Activated CD8-positive, alpha-beta T cell treated with anti-CD3 and anti-CD28 coated beads, Interleukin-2, amount 10 ng/mL, durations not matched to agents 7 days and 5 days (primary cell): Measurements from ENCODE around the gene ME2. TPM values are rescaled to one million over a fixed set of nuclear protein-coding genes. Genes with fewer than 3 reads are reported as not detected.
"Not testable (repeated sequence)": the region's sequence is repeated elsewhere in the genome, so short reads cannot be mapped to it uniquely, and the experiment has no call there.

ENCODE experiments used
- ATAC-seq: fragments of 150-1000 bp; cut with Tn5 transposase; one replicate; pipeline ENCODE4 v1.10.0; 2021; ENCODE audit warnings: moderate library complexity
- CTCF ChIA-PET: fragments of 350-600 bp; sonication (Branson Sonifier 250); formaldehyde crosslinking; loops from one replicate; lab custom pipeline; 2021; ENCODE audit warnings: antibody characterized with exemption; lab: Charles Lee
- POLR2A ChIA-PET: fragments of 350-600 bp; sonication (Branson Sonifier 250); formaldehyde crosslinking; loops from one replicate; lab custom pipeline; 2021; ENCODE audit warnings: antibody characterized with exemption; lab: Charles Lee
- DNase-seq: peaks from one replicate; pipeline ENCODE4 v3.0.0-alpha.2; 2020
- H3K27ac Mint-ChIP-seq: one replicate; pipeline ENCODE4 v1.8.0; 2021; ENCODE audit warnings: mild to moderate bottlenecking, mixed read lengths
- H3K27me3 Mint-ChIP-seq: one replicate; pipeline ENCODE4 v1.8.0; 2021; ENCODE audit warnings: low read depth, mixed read lengths
- H3K36me3 Mint-ChIP-seq: one replicate; pipeline ENCODE4 v1.8.0; 2021; ENCODE audit warnings: low read depth, mixed read lengths
- H3K4me1 Mint-ChIP-seq: one replicate; pipeline ENCODE4 v1.8.0; 2021; ENCODE audit warnings: low read depth, mixed read lengths
- H3K4me3 Mint-ChIP-seq: one replicate; pipeline ENCODE4 v1.8.0; 2021; ENCODE audit warnings: mild to moderate bottlenecking, mixed read lengths
- H3K9me3 Mint-ChIP-seq: one replicate; pipeline ENCODE4 v1.8.0; 2022; ENCODE audit warnings: mixed read lengths; ENCODE audit not compliant: insufficient read depth
- total RNA-seq, 2 experiments: library from RNA; stranded (reverse); gene quantifications; one replicate each; pipeline ENCODE4 v1.2.3, GENCODE V29; 2021

ME2 gene
- total RNA-seq, 2 experiments from 2014 or later = 91.2 to 92.5 TPM

DNA sequence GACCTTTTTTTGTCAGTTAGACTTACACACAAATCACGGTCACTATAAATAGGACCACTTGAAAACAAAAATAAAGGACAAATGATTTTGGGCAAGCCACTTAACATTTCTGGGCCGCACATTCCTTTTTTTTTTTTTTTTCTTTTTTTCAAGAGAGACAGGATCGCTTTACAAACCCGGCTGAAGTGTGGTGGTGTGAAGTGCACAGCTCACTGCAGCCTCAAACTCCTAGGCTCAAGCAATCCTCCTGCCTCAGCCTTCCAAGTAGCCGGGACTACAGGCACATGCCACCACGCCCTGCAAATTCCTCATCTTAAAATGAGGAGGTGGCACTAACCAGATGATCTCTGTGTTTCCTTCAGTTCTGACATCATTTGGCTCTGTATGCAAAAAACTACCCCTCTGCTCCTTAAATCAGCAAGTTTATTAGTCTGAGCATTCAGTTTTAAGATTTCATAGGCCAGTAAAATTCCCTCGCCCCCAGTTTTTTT is 30.8 kb upstream of the ME2 start:
- ChIA-PET CTCF (no interaction called here), POLR2A (no interaction called here)
- Mint-ChIP-seq H3K4me3 (no peak overlapping the region), H3K27me3 (peaks cover 4% of the 10 kb centered on the region), H3K4me1 (no peaks in the 10 kb centered on the region), H3K27ac (no peak overlapping the region), H3K36me3 (no peaks in the 10 kb centered on the region), H3K9me3 (no peaks in the 10 kb centered on the region)
- ATAC-seq (no peak), DNase-seq (no peak)

DNA sequence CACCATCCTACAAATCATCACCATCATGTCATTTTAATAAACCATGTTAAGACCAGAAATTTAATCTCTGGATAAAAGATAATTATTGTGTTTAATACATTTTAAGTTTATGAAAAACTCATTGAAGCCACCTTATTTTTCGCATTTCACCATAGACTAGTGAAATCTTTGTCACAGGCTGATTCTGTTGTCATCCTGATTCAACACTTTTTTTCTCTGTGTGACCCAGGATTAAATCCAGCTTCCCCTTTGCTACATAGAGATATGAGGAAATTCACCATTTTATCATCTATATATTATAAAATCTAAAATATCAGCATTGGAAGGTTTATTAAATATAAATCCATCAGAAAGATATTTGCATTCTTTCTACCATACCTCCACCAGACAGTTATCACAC is 29.9 kb upstream of the ME2 start:
- ATAC-seq = no peak
- H3K27me3 Mint-ChIP-seq = peaks cover 6% of the 10 kb centered on the region

DNA sequence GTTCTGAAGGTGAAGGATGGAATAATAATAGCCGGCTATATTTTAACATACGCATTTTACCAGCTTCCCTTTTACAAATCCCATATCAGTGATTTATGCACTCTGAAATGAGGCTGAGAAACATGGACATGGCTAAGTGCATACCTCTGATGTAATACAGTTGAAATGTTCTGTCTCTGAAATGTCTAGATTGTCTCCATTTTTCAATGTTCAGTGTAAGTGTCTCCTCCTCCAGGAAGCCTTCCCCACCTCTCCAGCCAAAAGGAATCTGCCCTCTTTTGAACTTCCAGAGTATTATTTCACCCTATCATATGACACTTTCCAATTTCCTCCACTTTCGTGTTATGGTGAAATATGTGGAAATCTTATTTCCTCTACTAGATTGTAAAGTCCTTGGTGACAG is 29.5 kb upstream of the ME2 start:
- ATAC-seq (no peak), DNase-seq (no peak)
- Mint-ChIP-seq H3K4me3 (no peak overlapping the region), H3K27ac (no peak overlapping the region), H3K36me3 (no peaks in the 10 kb centered on the region), H3K27me3 (peaks cover 7% of the 10 kb centered on the region), H3K4me1 (no peaks in the 10 kb centered on the region), H3K9me3 (no peaks in the 10 kb centered on the region)
- CTCF ChIA-PET = no interaction called here
- POLR2A ChIA-PET = no interaction called here

More for the DNA sequence above, 29.9 kb upstream of the ME2 start:
- no peaks in the 10 kb centered on the region for H3K4me1 Mint-ChIP-seq
- no peak for DNase-seq
- H3K36me3 Mint-ChIP-seq = no peaks in the 10 kb centered on the region
- ChIA-PET POLR2A (no interaction called here), CTCF (no interaction called here)
- H3K27ac Mint-ChIP-seq = no peak overlapping the region
- no peak overlapping the region for H3K4me3 Mint-ChIP-seq
- H3K9me3 Mint-ChIP-seq = no peaks in the 10 kb centered on the region

DNA sequence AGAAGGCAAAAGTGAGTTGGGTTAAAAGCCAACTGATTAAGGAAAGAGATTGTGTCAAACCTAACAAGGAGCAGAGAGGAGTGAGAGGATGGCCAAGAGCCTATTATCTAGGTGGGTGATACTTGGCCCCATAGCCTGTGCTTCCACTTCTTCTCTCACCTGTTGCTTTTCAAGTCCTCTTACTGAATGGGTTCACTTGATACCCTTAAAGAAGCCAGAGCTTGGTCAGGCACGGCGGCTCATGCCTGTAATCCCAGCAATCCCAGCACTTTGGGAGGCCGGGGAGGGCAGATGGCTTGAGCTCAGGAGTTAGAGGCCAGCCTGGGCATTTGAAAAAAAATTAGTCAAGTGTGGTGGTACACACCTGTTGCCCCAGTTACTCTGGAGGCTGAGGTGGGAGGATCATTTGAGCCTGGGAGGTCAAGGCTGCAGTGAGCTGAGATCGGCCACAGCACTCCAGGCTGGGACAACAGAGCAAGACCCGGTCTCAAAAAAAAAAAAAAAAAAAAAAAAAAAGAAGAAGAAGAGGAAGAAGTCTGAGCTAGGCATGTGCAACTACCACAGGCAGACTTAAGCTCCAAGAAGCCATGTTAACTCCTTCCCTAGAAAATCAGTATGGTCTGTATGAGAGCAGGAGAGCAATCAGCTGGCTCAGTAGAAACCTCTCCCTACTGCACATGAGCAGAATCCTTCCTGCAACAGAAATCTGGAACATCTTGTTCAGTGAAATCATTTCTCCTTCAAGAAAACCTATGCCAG is 28.4 kb upstream of the ME2 start:
- CTCF ChIA-PET = no interaction called here

GRCh38 chr18:50853863-50854271 is 25.1 kb upstream of the ME2 start:
- Mint-ChIP-seq H3K27ac (no peak overlapping the region), H3K27me3 (peaks cover 18% of the 10 kb centered on the region), H3K9me3 (no peaks in the 10 kb centered on the region), H3K4me1 (peaks cover 6% of the 10 kb centered on the region), H3K36me3 (no peaks in the 10 kb centered on the region), H3K4me3 (no peak overlapping the region)
- POLR2A ChIA-PET = no interaction called here
- no peak for ATAC-seq
- CTCF ChIA-PET = no interaction called here
- DNase-seq = no peak

More for the DNA sequence above, 28.4 kb upstream of the ME2 start:
- POLR2A ChIA-PET = no interaction called here
- no peak overlapping the region for H3K27ac Mint-ChIP-seq
- ATAC-seq (no peak), DNase-seq (no peak)
- H3K9me3 Mint-ChIP-seq = no peaks in the 10 kb centered on the region
- H3K4me3 Mint-ChIP-seq = no peak overlapping the region
- peaks cover 8% of the 10 kb centered on the region for H3K27me3 Mint-ChIP-seq
- H3K4me1 Mint-ChIP-seq = no peaks in the 10 kb centered on the region
- H3K36me3 Mint-ChIP-seq = no peaks in the 10 kb centered on the region

GRCh38 chr18:50855976-50856757 is 22.8 kb upstream of the ME2 start:
- POLR2A ChIA-PET = no interaction called here
- Mint-ChIP-seq H3K27me3 (peaks cover 18% of the 10 kb centered on the region), H3K27ac (no peak overlapping the region), H3K9me3 (no peaks in the 10 kb centered on the region), H3K36me3 (no peaks in the 10 kb centered on the region), H3K4me1 (peaks cover 6% of the 10 kb centered on the region), H3K4me3 (no peak overlapping the region)
- ATAC-seq (no peak), DNase-seq (no peak)
- CTCF ChIA-PET = interaction anchor here (1.4 kb wide), 1 partner anchor 195 kb away, joined by 5 read pairs; no protein-coding TSS in a partner anchor

GRCh38 chr18:50857166-50857565 is 21.8 kb upstream of the ME2 start:
- CTCF ChIA-PET = interaction anchor here (1.4 kb wide), 1 partner anchor 194 kb away, joined by 5 read pairs; no protein-coding TSS in a partner anchor

DNA sequence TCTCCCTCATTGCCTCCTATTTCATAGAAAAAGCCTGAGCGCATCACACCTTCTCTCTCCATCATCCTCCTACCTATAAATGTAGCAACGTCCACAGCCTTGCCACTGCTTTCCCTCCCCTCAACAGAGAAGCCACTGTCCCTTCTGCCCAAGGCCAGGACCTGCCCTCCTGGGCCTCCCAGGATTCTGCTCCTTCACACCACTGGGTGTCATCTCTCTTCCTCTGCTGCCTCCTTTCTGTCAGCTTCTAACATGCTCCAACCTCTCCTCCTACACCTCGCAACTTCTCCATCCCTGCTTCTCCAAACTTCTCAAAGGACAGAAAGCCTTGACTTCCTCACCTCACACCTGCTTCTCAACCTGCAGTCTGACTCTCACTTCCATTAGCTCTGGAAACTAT is 21.2 kb upstream of the ME2 start:
- peaks cover 18% of the 10 kb centered on the region for H3K27me3 Mint-ChIP-seq
- H3K36me3 Mint-ChIP-seq = no peaks in the 10 kb centered on the region
- no peak overlapping the region for H3K4me3 Mint-ChIP-seq
- ATAC-seq (no peak), DNase-seq (no peak)
- ChIA-PET POLR2A (no interaction called here), CTCF (interaction anchor here (1.4 kb wide), 1 partner anchor 193 kb away, joined by 5 read pairs; no protein-coding TSS in a partner anchor)
- H3K9me3 Mint-ChIP-seq = no peaks in the 10 kb centered on the region
- no peak overlapping the region for H3K27ac Mint-ChIP-seq
- peaks cover 6% of the 10 kb centered on the region for H3K4me1 Mint-ChIP-seq

More at GRCh38 chr18:50857166-50857565, 21.8 kb upstream of the ME2 start:
- H3K9me3 Mint-ChIP-seq, ATAC-seq, POLR2A ChIA-PET, H3K4me1 Mint-ChIP-seq, DNase-seq, H3K36me3 Mint-ChIP-seq, H3K4me3 Mint-ChIP-seq, H3K27ac Mint-ChIP-seq: not testable (repeated sequence)
- peaks cover 20% of the 10 kb centered on the region for H3K27me3 Mint-ChIP-seq

DNA sequence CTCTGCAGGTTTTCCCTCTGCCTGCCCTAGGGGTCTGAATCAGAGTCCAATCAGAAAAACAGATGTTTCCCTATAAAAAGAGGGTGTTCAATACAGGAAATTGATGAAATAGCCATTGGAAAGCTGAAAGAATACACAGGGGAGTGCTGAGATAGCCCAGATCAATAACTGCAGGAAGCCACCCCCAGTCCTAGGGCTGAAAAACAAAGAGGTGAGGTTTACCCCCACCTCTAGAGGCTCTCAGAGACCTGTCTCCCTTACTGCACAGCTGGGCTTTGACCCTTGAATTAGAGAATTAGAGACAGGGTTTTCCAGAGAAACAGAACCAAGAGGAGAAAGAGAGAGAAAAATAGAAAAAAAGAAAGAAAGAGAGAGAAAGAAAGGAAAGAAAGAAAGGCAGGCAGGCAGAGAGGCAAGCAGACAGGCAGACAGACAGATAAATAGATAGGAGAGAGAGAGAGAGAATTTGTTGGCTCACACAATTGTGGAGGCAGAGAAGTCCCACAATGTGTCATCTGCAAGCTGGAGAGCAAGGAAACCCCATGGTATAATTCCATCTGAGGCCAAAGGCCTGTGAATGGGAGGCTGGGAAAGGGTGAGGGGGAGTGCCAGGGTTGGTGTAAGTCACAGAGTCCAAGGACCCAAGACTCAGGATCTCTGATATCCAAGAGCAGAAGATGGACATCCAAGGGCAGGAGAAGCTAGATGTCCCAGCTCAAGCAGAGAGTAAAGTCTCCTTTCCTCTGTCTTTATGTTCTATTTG is 18.9 kb upstream of the ME2 start:
- no peak overlapping the region for H3K4me3 Mint-ChIP-seq
- peaks cover 6% of the 10 kb centered on the region for H3K4me1 Mint-ChIP-seq
- ChIA-PET CTCF (no interaction called here), POLR2A (no interaction called here)
- DNase-seq = no peak
- peaks cover 16% of the 10 kb centered on the region for H3K27me3 Mint-ChIP-seq
- H3K27ac Mint-ChIP-seq = no peak overlapping the region
- no peaks in the 10 kb centered on the region for H3K9me3 Mint-ChIP-seq
- no peaks in the 10 kb centered on the region for H3K36me3 Mint-ChIP-seq
- no peak for ATAC-seq

DNA sequence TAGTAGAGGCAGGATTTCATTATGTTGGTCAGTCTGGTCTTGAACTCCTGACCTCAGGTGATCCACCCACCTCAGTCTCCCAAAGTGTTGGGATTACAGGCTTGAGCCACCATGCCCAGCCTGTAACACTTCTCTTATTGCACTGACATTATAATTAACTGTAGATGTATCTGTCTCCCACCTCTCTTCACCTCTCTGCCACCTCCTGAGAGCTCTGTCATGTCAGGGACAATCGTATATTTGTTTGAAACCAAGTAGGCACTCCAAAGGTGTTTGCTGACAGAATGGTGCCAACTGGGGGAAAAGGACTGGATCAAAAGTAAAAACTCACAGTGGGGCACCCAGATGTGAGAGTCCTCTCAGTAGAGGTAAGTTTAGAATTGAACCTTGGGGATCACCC is 17.3 kb upstream of the ME2 start:
- Mint-ChIP-seq H3K4me3 (no peak overlapping the region), H3K27me3 (peaks cover 10% of the 10 kb centered on the region), H3K36me3 (no peaks in the 10 kb centered on the region), H3K27ac (no peak overlapping the region), H3K4me1 (peaks cover 4% of the 10 kb centered on the region), H3K9me3 (no peaks in the 10 kb centered on the region)
- ChIA-PET POLR2A (interaction anchor here (0.6 kb wide), 1 partner anchor 1003 kb away, joined by 3 read pairs; no protein-coding TSS in a partner anchor), CTCF (interaction anchor here (1.3 kb wide), 1 partner anchor 40 kb away, joined by 4 read pairs; no protein-coding TSS in a partner anchor)
- no peak for DNase-seq
- no peak for ATAC-seq

- ChIA-PET POLR2A (no interaction called here), CTCF (interaction anchor here (1.3 kb wide), 1 partner anchor 41 kb away, joined by 4 read pairs; no protein-coding TSS in a partner anchor)
- Mint-ChIP-seq H3K36me3 (no peaks in the 10 kb centered on the region), H3K4me3 (no peak overlapping the region), H3K4me1 (no peaks in the 10 kb centered on the region), H3K27me3 (peaks cover 7% of the 10 kb centered on the region), H3K27ac (no peak overlapping the region), H3K9me3 (no peaks in the 10 kb centered on the region)
- no peak for ATAC-seq
- DNase-seq = no peak
Observed at GRCh38 chr18:50862401-50862800, 16.5 kb upstream of the ME2 start.
